ENCODE measurements around the gene USPL1.

USPL1 gene

DNA sequence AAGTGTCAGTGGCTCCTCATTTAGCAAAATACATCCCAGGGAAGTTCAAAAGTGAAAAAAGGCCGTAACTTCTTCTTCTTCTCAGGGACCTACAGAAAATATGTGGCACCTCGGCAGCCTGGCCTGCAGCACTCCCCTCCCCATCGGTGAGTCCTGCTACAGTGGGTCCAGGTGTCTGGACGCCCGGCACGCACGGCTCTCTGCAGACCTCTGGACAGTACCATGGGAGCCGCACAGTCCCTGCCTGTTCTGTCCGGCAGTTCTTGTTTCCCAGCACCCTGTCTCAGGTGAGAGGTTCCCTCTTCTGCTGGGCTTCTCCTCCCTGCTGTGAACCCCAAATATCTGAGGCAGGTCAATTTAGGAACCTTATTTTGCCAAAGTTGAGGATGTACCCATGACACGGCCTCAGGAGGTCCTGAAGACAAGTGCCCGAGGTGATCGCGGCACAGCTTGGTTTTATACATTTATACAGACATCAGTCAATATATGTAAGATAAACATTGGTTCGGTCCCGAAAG lies 80.8 kb downstream of the USPL1 start:
- DNase-seq, result no peak

- DNase-seq, result no peak
Measured at GRCh38 chr13:30700364-30700763, 82.6 kb downstream of the USPL1 start.

DNA sequence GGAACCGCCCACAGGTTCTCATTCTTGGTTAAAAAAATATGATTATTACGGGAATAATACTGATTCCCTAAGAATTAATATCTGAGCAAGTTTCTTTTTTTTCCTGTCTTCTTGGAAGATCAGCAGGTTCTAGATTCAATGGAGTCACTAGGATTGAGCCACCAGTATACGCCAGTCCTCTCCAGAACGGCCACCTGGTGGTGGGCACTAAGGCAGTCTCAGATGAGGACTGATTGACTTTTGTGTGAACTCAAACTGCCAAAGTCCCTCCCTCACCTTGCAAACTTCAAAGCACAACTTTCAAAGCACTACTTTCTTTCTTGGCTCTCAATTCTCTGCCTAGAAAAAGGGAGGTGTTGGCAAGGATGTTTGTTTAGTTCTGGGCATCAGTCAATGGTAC lies 84.3 kb downstream of the USPL1 start:
- DNase-seq, result no peak

- no peak for DNase-seq
Measured at GRCh38 chr13:30704596-30704995, 86.9 kb downstream of the USPL1 start.

DNA sequence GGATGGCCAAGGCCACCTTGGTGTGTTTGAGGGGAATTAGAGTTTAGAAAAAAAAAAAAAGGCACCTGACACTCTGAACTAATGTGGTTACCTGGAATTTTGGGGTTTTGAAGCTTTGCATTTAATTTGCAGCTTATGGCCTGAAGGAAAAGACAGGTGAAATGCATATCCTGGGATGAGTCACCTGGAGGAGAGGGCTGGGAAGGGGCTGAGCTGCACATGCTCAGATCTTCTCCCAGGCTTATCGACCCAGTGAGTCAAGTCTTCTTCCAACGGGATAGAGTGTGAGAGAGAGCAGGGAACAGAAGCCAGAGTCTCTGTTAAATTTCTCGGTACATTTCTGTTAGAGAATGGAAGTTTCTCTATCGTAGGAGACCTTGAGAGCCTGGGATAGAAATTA lies 88.0 kb downstream of the USPL1 start:
- DNase-seq, result no peak

DNA sequence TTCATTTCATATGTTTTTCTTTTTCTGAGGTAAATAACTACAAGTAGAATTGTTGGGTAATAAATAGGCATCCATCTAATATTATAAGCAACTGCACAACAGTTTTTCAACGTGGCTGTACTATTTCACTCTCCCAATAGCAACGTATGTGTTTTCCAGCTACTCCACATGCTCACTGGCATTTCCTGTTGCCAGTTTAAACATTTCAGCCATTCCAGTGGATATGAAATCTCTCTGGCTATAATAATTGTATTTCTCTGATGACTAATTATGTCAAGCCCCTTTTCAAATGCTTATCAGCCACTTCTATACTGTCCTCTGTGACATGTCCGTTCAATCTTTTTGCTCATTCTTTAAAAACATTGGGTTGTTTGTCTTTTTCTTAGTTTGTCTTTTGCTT lies 90.8 kb downstream of the USPL1 start:
- no peak for DNase-seq
